Measurements from ENCODE around the gene GLCE.
"Not testable (repeated sequence)": the region's sequence is repeated elsewhere in the genome, so short reads cannot be mapped to it uniquely, and the experiment has no call there.

The GLCE gene

GRCh38 chr15:69297642-69298353 is 137.4 kb downstream of the GLCE start:
- no peak overlapping the region for H3K4me3 ChIP-seq (ENCODE audit: control insufficient read depth, low read depth, low read length)
- TF ChIP-seq CTCF (IDR thresholded peaks at IDR 0.05; ENCODE audit: control insufficient read depth, insufficient read depth, low read depth, low read length, missing control alignments), result no peak
- no peak for DNase-seq (ENCODE audit: low read depth)

- TF ChIP-seq CTCF (IDR thresholded peaks at IDR 0.05; ENCODE audit: control insufficient read depth, insufficient read depth, low read depth, low read length, missing control alignments), result no peak
- H3K4me3 ChIP-seq (ENCODE audit: control insufficient read depth, low read depth, low read length), result peak overlapping the region; percentile 43
- DNase-seq (ENCODE audit: low read depth), result no peak
Measured at GRCh38 chr15:69298354-69298696, 137.9 kb downstream of the GLCE start.

GRCh38 chr15:69298697-69299441 is 138.4 kb downstream of the GLCE start, which contains the start of gene PAQR5:
PAQR5 (plus strand) TSS chr15:69298912; CDS start chr15:69360081, 61,169 bp downstream.
- DNase-seq (ENCODE audit: low read depth), result no peak
- TF ChIP-seq CTCF (IDR thresholded peaks at IDR 0.05; ENCODE audit: control insufficient read depth, insufficient read depth, low read depth, low read length, missing control alignments), result no peak
- peak within 1 kb of the TSS; percentile 43 for H3K4me3 ChIP-seq (ENCODE audit: control insufficient read depth, low read depth, low read length)

- peak overlapping the region; percentile 43 for H3K4me3 ChIP-seq (ENCODE audit: control insufficient read depth, low read depth, low read length)
Measured at GRCh38 chr15:69299451-69299886, 139.0 kb downstream of the GLCE start.

GRCh38 chr15:69299943-69300588 is 139.6 kb downstream of the GLCE start:
- DNase-seq (ENCODE audit: low read depth), result no peak
- no peak overlapping the region for H3K4me3 ChIP-seq (ENCODE audit: control insufficient read depth, low read depth, low read length)
- no peak for TF ChIP-seq CTCF (IDR thresholded peaks at IDR 0.05; ENCODE audit: control insufficient read depth, insufficient read depth, low read depth, low read length, missing control alignments)

More at GRCh38 chr15:69299451-69299886, 139.0 kb downstream of the GLCE start:
- no peak for DNase-seq (ENCODE audit: low read depth)
- TF ChIP-seq CTCF (IDR thresholded peaks at IDR 0.05; ENCODE audit: control insufficient read depth, insufficient read depth, low read depth, low read length, missing control alignments), result no peak

- H3K4me3 ChIP-seq (ENCODE audit: control insufficient read depth, low read depth, low read length), result not testable (repeated sequence)
Measured at GRCh38 chr15:69301101-69301500, 140.7 kb downstream of the GLCE start.

GRCh38 chr15:69302087-69302486 is 141.7 kb downstream of the GLCE start:
- not testable (repeated sequence) for DNase-seq (ENCODE audit: low read depth); H3K4me3 ChIP-seq (ENCODE audit: control insufficient read depth, low read depth, low read length)

More at GRCh38 chr15:69301101-69301500, 140.7 kb downstream of the GLCE start:
- DNase-seq (ENCODE audit: low read depth), result not testable (repeated sequence)

Data from AG09309 (cell line).